LNCAP (cell line): ENCODE data around the gene SDF4.

ENCODE experiments used
- CTCF ChIP-seq: fragments of 450-650 bp; IDR thresholded peaks from 2 replicates; pipeline ENCODE4 v1.5.1; 2017; ENCODE audit warnings: mild to moderate bottlenecking

Gene SDF4

GRCh38 chr1:1167841-1168450 lies 63.9 kb downstream of the SDF4 start:
- no peak for TF ChIP-seq CTCF

- no peak for TF ChIP-seq CTCF
These were observed 64.4 kb downstream of the SDF4 start for GRCh38 chr1:1167398-1167821.
